Effector memory CD4-positive, alpha-beta T cell (primary cell): Measurements from ENCODE around the gene RAB12.

Source experiments
- DNase-seq, 3 donors: peaks; one replicate each; pipeline ENCODE4 v3.0.0-alpha.2; 2020
- H3K27ac ChIP-seq: 2 replicates; pipeline ENCODE4 v1.7.0; 2013; ENCODE audit warnings: mild to moderate bottlenecking, low read length, moderate library complexity; ENCODE audit not compliant: insufficient read depth, poor library complexity, severe bottlenecking
- H3K27me3 ChIP-seq: replicated peaks from 2 replicates; pipeline ENCODE4 v1.7.0; 2013; ENCODE audit warnings: mild to moderate bottlenecking, low read length; ENCODE audit not compliant: insufficient read depth, control insufficient read depth, poor library complexity, severe bottlenecking
- H3K36me3 ChIP-seq: 2 replicates; pipeline ENCODE4 v1.7.0; 2013; ENCODE audit warnings: mild to moderate bottlenecking, low read length, moderate library complexity; ENCODE audit not compliant: control insufficient read depth, insufficient read depth
- H3K4me1 ChIP-seq: 2 replicates; pipeline ENCODE4 v1.7.0; 2013; ENCODE audit warnings: low read length, mild to moderate bottlenecking; ENCODE audit not compliant: control insufficient read depth, insufficient read depth, poor library complexity, severe bottlenecking
- H3K4me3 ChIP-seq: 2 replicates; pipeline ENCODE4 v1.7.0; 2013; ENCODE audit warnings: low read length, low read depth, mild to moderate bottlenecking; ENCODE audit not compliant: insufficient read depth, poor library complexity, severe bottlenecking
- H3K9me3 ChIP-seq: 2 replicates; pipeline ENCODE4 v1.7.0; 2013; ENCODE audit warnings: mild to moderate bottlenecking, low read length, moderate library complexity; ENCODE audit not compliant: control insufficient read depth

The RAB12 gene

GRCh38 chr18:8681196-8681595 lies 72.0 kb downstream of the RAB12 start:
- Histone ChIP-seq H3K4me3 (no peak overlapping the region), H3K27ac (no peak overlapping the region), H3K9me3 (no peaks in the 10 kb centered on the region), H3K36me3 (no peaks in the 10 kb centered on the region), H3K27me3 (no peaks in the 10 kb centered on the region), H3K4me1 (no peaks in the 10 kb centered on the region)
- DNase-seq, result no peak

GRCh38 chr18:8684577-8684976 lies 75.3 kb downstream of the RAB12 start:
- Histone ChIP-seq H3K4me1 (no peaks in the 10 kb centered on the region), H3K27me3 (no peaks in the 10 kb centered on the region), H3K4me3 (no peak overlapping the region), H3K36me3 (no peaks in the 10 kb centered on the region), H3K27ac (no peak overlapping the region), H3K9me3 (no peaks in the 10 kb centered on the region)
- DNase-seq, result no peak

- no peak overlapping the region for H3K27ac ChIP-seq
- H3K4me3 ChIP-seq, result no peak overlapping the region
- H3K36me3 ChIP-seq, result no peaks in the 10 kb centered on the region
- no peaks in the 10 kb centered on the region for H3K4me1 ChIP-seq
- no peak for DNase-seq
- no peaks in the 10 kb centered on the region for H3K27me3 ChIP-seq
- H3K9me3 ChIP-seq, result no peaks in the 10 kb centered on the region
Measured at GRCh38 chr18:8685141-8685913, 76.1 kb downstream of the RAB12 start.

- H3K9me3 ChIP-seq, result no peaks in the 10 kb centered on the region
- no peaks in the 10 kb centered on the region for H3K4me1 ChIP-seq
- no peak overlapping the region for H3K27ac ChIP-seq
- no peaks in the 10 kb centered on the region for H3K36me3 ChIP-seq
- no peaks in the 10 kb centered on the region for H3K27me3 ChIP-seq
- DNase-seq, result no peak
- no peak overlapping the region for H3K4me3 ChIP-seq
Measured at GRCh38 chr18:8685914-8686216, 76.6 kb downstream of the RAB12 start.

GRCh38 chr18:8686611-8687010 lies 77.4 kb downstream of the RAB12 start:
- Histone ChIP-seq H3K4me3 (no peak overlapping the region), H3K4me1 (no peaks in the 10 kb centered on the region), H3K9me3 (no peaks in the 10 kb centered on the region), H3K27me3 (no peaks in the 10 kb centered on the region), H3K36me3 (no peaks in the 10 kb centered on the region), H3K27ac (no peak overlapping the region)
- DNase-seq, result no peak

- Histone ChIP-seq H3K4me1 (no peaks in the 10 kb centered on the region), H3K27ac (no peak overlapping the region), H3K9me3 (no peaks in the 10 kb centered on the region), H3K4me3 (no peak overlapping the region), H3K27me3 (no peaks in the 10 kb centered on the region), H3K36me3 (no peaks in the 10 kb centered on the region)
- DNase-seq, result no peak
Measured at GRCh38 chr18:8688216-8688800, 79.1 kb downstream of the RAB12 start.

GRCh38 chr18:8688816-8689215 lies 79.6 kb downstream of the RAB12 start:
- H3K9me3 ChIP-seq, result no peaks in the 10 kb centered on the region
- no peak for DNase-seq
- H3K27ac ChIP-seq, result no peak overlapping the region
- H3K4me1 ChIP-seq, result no peaks in the 10 kb centered on the region
- H3K36me3 ChIP-seq, result no peaks in the 10 kb centered on the region
- H3K27me3 ChIP-seq, result no peaks in the 10 kb centered on the region
- no peak overlapping the region for H3K4me3 ChIP-seq
